GF-D8 (cell line): Measurements from ENCODE around the gene CFAP46.
"Not testable (repeated sequence)": the region's sequence is repeated elsewhere in the genome, so short reads cannot be mapped to it uniquely, and the experiment has no call there.

Experiments
- DNase-seq: peaks from one replicate; lab custom pipeline; 2025; lab: John Stamatoyannopoulos, UW

CFAP46 gene

DNA sequence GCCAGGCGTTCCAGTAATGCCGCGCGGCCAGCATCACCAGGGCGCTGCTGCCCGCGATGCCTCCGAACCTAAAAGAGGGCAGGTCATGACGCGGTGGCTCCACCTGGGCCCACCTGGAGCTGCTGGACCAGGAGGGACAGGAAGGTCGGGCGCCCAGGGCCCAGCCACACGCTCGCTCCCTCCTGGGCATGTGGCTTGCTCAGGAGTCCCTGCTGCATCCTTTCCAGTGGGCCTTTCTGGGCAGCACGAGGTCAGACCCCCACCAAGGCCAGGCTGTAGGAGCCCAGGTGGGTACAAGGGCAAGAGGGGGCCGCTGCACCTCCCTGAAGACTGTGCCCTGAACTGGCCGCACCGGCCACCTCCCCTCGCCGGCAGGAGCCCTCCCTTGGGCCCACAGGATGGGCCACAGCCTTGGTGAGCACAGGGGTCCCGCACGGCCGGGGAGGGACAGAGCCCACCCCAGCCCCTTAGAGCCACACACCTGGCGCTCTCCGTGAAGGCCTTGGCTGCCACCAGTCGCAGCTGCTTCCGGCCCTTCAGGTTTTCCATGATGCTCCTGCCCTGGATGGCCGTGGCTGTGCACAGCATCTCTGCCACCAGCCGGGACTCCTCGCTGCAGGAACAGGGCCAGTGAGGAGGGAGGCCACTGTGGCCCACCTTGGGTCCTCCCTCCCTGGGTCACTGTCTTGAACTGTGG is 43.2 kb downstream of the CFAP46 start:
- no peak for DNase-seq

DNA sequence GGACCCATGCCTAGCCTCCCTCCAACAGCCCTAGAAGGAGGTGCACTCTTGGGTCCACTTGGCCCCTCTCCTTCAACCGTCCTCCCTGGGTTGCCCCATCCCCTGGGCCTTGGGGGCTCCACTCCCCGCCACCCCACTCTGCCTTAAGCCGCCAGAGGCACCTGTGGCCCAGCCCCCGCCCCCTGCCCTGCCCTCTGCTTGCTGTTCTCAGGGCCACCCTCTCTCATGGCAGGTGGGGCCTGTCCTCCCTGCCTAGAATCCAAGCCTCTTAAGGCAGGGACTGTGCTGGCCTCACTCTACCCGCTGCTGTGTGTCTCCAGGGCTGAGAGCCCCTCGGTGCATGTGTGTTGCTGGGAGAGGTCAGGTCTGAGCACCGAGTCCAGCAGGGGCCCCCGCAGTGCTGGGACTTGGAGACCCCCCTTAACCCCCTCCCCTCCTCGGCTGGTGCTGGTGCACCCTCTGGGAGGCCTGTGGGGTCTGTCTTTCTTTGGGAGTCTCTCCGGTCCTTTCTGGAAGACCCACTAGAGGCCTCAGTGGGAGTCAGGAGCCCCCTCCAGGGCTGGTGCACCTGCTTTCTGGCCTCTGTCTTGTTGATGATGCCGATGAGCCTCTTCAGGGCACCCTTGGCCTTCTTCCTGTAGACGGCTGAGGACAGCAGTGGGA is 43.8 kb downstream of the CFAP46 start:
- no peak for DNase-seq

DNA sequence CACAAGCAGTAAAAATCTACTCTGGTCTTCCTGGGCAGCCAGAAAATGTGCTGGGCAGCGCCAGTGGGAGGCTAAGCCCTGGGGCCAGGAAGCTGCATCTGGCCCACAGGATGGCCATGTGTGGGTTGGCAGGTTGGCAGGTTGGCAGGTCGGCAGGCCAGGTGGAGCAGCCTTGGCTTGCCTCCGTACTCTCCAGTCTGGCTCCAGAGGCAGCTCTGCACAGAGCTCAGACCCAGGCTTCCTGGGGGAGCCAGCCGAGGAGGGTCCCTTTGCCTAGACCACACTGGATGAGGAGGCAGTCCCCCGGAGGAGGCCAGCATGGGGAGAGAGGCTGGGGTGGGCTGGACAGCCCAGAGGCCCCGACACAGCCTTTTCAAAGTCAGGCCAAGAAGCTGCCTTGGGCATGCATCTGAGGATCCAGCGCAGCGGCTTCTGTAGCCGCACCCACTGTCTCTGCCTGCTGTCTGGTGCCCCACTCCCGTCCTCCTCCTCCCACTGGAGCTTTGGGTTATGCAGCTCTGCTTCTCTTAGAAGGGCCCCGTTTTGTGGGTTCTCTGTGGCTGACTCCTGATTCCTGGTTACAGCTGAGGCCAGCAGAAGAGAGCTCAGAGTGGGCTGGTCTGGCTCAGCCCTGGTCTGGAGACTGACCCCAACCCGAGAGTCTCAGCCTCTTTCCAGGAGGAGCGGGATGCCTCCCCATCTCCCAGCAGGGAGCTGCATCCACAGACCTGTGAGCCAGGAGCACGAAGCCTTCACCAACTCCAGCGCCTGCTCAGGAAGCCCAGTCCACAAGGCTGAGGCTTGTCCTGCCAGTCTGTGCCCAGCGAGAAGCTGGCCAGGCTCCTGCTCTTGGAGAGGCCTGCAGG is 44.6 kb downstream of the CFAP46 start:
- no peak for DNase-seq

DNA sequence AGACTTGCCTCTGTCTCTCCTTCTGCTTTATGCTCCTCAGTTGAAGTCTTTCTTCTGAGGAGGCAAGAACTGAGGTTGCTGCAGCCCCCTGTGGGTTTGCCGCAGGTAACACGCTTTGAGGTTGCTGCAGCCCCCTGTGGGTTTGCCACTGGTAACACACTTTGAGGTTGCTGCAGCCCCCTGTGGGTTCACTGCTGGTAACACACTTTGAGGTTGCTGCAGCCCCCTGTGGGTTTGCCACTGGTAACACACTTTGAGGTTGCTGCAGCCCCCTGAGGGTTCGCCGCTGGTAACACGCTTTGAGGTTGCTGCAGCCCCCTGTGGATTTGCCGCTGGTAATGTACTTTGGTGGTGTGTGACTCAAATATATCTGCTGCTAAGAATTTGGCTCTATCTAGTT is 48.6 kb downstream of the CFAP46 start:
- not testable (repeated sequence) for DNase-seq

DNA sequence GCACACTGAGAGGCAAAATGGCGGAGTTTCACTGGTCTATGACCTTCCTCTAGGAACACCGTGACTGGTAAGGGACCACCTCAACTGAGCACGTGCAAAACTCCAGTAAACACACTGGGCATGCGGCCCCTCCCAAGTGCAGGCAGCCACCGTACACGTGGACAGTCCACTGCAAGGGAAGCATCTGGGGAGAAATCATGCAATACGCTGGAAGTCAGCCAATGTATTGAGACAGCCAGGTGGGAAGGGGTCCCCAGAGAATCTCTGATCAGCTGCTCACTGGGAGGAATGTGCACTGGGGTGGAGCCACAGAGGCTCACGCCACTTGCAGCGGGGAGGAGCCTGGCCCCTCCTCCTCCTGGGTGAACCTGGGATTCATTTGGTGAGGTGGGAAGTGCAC is 49.3 kb downstream of the CFAP46 start:
- no peak for DNase-seq

DNA sequence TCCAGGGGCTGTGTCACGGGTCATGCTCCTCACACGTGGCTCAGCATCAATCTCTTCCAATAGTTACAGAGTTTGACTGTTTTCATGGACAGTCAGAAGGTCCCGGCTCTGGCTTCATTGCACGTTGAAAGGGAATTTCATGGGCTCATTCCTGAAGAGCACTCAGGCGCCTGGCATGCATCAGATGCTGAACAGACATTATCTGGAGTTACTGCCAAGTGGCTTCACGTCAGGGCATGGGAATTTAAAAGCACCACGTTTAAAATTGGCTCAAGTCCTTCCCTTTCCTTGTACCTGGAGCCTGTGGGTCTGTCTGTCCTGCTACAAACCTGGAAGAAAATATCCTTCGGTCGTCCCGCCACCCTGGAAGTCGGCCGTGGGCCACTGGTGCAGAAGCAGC is 50.4 kb downstream of the CFAP46 start:
- DNase-seq, result no peak

DNA sequence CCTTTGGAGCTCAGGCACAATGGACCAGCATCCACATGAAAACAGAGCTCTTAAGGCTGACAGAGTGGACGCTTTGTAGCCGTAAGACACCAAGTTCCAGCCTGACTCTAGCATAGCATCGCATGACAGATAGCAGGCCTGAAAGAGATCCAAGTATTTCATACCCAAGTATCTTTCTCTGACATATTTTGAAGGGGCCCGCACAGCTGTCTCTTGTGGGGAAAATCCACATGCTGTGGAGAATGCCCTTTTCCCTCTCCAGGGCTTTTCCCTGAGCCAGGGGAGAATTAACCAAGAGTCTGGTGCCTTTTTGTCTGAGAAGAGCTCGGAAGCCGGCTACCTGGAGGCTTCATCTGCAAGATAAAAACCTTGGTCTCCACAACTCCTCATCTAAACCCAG is 51.0 kb downstream of the CFAP46 start:
- DNase-seq, result no peak

DNA sequence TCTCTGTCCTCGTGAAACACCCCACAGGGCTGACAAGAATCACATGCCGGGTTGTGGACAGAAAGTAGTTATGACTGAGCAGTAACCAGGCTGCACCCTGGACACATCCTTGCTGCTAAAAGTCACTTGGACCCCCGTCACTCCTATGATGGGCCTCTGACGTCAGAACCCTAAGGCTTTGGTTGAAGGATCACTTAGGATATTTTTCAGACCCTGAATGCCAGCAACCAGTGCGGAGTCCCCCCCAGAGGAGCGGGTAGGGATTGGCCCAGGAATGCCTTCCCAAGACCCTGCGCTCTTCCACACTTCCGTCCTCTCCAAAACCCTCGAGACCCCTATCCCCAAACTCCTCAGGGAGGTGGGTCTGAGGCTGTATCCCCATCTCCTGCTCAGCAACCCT is 52.1 kb downstream of the CFAP46 start:
- DNase-seq, result no peak

DNA sequence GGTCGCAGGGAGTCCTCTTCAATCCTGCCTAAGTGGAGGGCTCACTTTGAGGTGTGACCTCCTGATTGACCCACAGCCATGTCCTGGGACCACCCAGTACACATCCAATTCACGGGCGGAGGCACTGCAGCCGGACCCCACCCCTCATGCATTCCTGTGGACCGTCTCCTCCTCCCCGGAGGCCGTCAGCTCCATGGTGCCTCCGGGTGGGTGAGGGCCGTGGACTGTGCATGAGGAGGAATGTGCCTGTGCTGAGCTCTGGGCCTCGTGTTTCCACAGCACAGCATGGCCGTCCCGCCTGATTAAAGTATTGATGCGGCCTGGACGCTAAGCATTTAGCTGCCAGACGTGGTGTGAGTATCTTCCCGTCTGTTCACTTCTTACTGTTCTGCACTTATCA is 52.8 kb downstream of the CFAP46 start:
- DNase-seq, result no peak

DNA sequence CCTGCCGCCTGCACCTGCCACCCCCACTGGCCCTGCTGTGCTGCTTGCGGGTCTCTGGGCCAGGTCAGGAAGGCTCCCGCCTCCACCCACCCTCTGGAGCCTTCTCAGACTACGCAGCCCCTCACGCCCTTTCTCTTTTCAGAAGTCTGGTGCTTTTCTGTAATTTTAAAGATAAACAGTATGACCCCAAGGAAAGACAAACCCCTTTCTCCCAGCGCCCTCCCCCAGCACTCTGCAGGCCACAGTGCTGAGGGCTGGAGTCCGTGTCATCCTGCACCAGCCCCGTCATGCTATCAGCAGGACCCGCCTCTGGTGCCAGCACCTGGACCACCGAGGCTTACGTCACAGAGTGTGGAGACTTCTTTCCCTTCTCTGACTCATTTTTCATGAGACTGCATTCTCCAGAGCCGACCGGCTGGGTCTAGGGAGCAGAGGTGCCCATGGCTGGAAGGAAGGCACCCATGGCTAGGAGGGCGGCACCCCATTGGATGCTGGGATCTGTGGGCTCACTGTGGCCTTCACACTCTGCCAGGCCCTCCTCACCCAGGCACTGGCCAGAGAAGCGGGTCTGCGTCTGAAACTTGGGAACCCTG is 53.4 kb downstream of the CFAP46 start:
- no peak for DNase-seq

DNA sequence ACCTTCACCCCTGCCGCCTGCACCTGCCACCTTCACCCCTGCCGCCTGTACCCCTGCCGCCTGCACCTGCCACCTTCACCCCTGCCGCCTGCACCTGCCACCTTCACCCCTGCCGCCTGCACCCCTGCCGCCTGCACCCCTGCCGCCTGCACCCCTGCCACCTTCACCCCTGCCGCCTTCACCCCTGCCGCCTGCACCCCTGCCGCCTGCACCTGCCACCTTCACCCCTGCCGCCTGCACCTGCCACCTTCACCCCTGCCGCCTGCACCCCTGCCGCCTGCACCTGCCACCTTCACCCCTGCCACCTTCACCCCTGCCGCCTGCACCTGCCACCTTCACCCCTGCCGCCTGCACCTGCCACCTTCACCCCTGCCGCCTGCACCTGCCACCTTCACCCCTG is 53.9 kb downstream of the CFAP46 start:
- not testable (repeated sequence) for DNase-seq

DNA sequence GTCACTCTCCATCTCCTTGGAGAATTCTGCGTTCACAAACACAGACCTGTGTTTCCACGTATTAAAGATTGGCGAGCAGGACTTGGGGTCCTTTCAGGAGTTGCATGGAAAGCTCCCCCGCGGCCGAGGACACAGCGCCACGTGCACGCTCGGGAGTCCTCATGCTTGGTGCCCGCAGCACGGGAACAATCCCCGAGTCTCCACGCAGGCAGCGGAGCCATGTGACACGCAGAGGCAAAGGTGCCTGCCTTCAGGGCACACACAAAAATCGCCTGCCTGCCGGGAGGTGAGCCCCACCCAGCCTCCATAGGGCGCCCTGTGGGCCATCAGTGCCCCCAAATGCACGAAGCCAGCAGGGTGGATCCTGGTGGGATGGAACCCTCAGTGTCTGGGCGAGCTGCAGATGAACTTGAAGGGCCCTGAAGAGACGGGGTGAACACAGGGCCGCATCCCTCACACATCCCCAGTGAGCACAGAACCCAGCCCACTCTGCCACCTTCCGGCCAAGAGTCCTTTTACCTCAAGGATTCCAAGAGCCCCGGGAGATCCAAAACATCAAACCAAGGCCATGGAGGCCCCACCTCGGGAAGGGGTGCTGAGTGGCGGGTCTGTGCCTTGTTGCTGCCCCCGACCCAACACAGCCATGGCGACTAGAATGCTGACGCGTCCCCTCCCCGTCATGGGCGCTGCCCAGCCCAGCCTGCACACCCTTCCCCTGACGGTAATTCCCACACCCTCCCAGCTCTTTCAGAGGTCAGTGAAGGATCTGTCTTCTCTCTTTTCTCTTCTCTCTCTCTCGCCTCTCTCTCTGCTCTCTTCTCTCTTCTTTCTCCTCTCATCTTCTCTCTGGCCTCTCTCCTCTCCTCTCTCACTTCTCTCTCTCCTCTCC is 55.9 kb downstream of the CFAP46 start:
- DNase-seq, result no peak

DNA sequence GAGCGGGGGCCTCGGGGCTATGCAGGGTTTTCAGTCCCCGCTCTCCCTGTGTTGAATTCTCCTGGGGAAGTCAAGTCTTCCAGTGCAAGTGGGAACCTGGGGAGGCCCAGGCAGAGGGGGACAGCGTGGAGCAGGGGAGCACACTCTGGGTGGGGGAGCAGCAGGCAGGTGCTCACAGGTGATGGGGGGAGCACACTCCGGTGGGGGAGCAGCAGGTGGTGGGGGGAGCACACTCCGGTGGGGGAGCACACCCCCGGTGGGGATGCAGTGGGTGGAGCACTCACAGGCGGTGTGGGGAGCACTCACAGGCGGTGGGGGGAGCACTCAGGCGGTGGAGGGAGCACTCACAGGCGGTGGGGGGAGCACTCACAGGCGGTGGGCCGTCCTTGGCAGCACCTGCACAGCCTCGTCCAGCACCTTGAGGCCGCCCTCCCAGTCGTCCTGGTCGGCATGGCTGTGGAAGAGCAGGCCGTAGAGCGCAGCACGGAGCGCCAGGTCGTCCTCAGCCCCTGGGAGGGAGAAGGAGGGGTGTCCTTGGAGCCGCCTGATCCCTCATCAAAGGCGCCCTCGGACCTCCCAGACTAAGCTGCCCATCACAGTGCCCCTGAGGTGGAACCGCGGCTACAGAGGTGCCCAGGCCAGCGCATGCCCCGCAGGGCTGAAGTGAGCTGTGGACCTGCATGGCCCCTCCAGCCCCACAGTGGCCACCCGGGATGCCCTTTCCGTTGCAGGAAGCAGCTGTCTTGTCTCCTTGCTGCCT is 56.7 kb downstream of the CFAP46 start:
- DNase-seq, result no peak

DNA sequence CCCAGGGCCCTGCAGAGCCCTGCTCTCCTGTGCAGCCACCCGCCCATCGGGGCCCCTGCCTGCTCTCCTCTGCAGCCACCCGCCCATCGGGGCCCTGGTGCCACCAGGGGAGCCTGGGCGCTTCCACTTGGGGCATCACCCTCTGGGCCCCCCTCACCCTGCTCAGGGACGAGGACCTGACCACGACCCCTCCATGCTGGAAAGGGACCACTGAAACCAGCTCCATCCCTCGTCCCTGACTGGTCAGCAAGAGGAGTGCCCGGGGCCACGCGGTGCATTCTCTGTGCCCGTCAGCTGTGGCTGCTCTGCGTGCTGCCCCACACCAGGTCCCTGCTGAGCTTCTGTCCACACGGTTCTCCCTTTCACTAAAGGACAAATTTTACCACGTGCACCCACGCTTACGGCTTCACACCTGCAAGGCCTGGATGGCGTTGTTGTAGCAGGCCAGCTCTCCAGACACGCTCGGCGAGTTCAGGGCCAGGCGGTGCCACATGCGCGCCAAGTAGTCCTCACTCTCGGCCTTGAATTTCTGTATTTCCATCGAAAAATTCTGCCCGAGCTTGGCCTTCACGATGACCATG is 57.6 kb downstream of the CFAP46 start:
- DNase-seq, result no peak

DNA sequence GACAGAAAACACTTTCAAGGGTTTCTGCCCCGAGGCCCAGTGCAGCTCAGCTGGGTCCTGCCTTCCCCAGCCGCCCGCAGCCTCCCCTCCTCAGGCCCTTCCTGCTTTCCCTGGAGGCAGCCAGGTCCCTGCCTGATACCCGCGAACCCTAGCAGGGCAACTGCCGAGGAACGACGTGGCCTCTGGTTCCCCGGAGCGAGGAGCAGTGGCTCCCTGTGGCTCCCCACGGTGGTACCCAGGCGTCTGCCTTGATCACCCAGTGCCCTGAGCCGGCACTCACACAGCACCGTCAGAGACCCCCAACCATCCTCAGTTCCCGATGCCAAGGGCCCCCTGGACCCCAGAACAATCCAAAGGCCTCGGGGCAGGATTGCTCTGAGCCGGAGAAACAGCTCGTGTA is 58.3 kb downstream of the CFAP46 start:
- DNase-seq, result no peak

DNA sequence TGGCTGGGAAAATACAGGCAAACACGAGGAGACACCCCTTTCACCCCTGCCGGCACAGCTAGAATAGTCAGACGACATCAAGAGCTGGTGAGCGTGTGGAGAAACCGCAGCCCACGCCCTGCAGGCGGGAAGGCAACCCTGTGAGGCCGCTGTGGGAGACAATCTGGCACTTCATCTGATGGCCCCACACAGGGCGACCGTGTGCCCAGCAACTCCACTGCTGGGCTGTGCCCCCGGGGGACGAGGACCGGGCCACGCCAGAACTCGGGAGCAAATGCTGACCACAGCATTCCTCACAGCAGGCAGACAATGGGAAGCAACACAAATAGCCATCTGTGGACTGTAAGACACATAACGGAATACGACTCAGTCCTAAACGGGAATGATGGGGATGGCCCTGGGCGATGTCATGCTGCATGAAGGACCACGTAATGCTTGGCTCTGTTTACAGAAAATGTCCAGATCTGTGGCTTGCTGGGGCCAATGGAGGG is 58.9 kb downstream of the CFAP46 start:
- no peak for DNase-seq

DNA sequence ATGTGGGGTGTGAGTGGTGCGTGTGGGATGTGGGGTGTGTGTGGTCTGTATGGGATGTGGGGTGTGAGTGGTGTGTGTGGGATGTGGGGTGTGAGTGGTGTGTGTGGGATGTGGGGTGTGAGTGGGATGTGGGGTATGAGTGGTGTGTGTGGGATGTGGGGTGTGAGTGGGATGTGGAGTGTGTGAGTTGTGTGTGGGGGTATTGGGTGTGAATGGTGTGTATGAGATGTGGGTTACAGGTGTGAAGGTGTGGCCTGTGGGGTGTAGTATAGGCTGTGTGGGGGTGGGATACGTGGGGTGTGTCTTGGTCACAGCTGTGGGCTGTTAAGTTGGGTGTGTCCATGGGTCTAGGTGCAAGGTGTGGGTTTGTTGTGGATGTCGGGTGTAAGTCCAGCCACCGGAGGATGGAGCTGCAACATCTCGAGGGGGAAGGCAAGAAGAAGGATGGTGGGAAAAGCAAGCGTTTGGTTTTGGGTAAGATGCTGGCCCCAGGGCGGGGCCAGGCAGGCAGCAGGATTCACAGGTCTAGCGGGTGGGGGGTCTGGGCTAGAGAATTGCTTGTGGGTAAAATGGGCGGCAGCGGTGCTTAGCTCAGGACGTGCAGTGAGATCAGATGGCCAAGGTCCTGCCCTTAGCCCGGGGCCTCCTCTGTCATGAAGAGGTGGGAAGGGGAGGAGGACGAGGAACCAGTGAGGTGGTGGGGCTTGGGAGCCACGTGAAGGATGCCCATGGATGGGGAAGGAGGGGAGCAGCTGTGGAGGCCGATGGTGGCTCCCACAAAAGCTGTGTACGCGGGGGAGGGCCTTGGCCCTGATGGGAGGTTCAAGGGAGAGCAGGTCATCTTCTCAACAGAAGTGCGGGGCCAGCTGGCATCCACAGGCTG is 60.1 kb downstream of the CFAP46 start:
- no peak for DNase-seq

DNA sequence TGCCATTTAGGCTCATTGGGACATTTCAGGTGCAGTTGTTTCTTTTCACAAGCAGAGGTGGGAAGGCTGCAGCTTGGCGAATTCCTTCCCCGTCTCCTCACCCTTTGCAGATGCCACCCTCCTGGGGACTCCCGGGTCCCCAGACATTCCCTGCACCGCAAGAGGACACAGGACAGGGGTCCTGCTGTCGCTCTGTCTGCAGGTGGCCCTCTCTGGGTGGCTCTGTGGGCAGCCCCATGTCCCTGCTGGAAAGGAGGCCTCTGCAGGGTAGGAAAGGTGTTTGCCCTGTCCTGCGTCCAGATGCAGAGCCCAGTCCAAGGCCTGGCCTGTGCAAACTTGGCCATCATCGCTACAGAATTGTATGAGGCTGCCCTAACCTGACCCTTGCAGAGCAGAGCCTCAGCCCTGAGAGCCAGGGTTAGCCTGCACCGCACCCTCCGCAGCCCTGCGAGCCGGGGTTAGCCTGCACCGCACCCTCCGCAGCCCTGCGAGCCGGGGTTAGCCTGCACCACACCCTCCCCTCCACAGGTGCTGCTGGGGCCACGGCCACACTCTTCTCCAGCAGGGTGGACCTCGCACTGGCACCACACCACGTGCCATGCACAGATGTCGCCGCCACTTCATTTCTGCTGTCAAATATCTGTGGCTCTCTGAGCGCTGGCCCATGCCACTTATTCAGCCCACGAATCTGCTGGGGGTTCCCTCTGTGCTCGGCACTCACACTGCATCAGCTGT is 61.0 kb downstream of the CFAP46 start:
- no peak for DNase-seq
